ENCODE measurements around the gene SPINT3. TPM values are rescaled to one million over a fixed set of nuclear protein-coding genes. Genes with fewer than 3 reads are reported as not detected.
A peak's percentile ranks its signal among the peaks of the same experiment; 100 is the strongest.

The SPINT3 gene, protein sequence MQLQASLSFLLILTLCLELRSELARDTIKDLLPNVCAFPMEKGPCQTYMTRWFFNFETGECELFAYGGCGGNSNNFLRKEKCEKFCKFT
- not detected in 2 replicates for polyA plus RNA-seq (2014; cell fraction: cytosol; rRNA removed)
- not detected in 2 replicates for polyA plus RNA-seq (2014; cell fraction: nucleus; rRNA removed)

DNA sequence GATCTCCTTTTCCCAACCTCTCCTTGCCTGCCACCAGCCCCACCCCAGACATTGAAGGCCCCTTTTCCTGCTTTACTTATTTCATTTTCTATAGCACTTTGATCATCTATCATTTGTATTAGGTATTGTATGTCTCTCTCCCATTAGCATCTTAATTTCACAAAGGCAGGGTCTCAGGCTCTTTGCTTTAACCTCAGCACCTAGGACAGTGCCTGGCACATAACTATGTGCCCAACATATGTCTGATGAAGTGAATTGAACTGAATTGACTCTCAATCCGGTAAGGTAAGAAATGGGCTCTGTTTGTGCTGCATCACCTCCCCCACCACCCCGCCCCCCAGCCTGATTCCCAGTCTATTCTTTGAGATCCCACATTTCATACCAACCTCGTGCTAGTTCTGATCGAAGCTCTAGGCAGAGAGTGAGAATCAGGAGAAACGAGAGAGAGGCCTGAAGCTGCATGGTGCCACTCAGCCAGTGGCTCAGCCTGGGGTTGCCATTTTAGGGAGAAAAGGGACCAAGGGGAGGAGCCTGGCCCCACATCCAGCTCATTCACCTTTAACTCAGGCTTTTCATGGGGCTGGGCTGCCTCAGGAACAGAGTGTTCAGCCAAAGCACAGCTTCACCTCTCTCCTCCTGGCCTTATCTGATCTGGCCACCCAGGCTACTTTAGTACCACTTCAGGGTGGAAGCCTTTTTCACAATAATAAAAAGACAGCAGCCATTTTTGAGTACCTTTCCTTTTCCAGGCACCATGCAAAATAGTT lies at the start of gene SPINT3:
Gene SPINT3, minus strand, starts transcription at position 476 of the 767 bp plus-strand sequence. Its CDS starts 14 bp downstream, at position 462.
- DNase-seq (ENCODE audit: low spot score) = no peak

DNA sequence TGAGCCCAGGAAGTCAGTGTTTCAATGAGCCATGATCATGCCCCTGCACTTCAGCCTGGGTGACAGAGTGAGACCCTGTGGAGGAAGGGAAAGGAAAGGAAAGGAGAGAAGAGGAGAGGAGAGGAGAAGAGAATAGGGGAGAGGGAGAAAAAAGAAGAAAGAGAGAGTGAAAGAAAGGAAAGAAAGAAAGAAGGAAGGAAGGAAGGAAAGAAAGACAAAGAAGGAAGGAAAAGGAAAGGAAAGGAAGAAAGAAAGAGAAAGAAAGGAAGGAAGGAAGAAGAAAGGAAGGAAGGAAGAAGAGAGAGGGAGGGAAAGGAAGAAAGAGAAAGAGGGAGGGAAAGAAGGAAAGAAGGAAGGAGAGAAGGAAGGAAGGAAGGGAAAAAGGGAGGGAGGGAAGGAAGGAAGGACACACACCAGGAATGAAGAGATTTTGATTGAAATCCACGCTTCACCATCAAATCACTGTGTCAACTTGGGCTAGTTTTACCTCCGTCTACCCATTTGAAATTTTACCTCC lies 49.4 kb upstream of the SPINT3 start:
- DNase-seq (ENCODE audit: low spot score) = no peak

DNA sequence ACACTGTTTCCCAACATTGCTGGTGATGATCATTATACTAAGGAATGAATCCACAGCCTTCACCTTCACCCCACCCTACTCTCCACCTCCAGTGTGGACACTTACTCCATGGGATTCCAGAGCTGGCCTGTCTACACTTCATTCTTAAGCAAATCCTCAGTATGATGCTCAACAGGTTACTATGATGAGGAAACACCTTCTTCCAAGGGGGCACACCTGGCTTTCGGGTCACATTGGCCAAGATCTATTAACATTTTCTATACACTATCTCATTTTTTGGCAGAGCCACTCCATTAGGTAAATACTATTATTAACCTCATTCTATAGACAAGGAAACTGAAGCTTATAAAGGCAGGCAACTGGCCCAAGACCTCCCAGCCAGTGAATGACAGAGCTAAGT lies 39.8 kb upstream of the SPINT3 start:
- no peak for DNase-seq (ENCODE audit: low spot score)

DNA sequence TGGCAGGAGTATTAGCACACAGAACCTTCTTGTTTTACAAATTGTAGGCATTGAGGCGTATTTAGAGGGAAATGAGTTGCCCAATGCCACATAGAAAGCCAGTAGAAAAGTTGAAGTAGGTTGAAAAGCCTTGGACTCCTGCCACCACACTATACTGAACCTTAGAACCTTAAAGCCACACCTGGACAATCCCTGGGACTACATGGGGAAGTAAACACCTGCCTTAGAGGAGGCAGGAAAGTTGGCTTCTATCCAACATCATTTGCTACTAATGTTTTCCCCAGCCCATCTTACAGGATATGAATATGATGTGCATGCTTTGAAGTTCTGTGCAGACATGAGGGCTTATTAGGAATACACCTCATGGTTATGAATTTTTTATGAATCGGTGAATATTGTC lies 37.0 kb upstream of the SPINT3 start:
- DNase-seq (ENCODE audit: low spot score) = no peak

DNA sequence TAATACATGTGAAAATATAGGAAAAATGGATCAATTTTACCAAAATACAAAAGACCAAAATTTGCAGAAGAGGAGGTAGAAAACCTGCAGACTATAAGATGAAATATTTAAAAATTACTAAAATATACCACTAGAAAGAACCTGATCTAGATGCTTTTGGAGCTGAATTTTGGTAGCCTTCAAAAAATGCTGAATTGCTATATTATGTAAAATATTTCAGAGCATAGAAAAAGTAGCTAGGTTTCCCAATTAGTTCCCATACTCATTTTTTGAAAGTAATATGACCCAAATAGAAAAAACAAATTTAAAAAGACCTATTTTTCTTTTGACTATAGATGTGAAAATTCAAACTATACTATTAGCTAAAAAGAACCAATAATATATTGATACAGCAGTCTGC lies 35.3 kb upstream of the SPINT3 start:
- DNase-seq (ENCODE audit: low spot score) = no peak

DNA sequence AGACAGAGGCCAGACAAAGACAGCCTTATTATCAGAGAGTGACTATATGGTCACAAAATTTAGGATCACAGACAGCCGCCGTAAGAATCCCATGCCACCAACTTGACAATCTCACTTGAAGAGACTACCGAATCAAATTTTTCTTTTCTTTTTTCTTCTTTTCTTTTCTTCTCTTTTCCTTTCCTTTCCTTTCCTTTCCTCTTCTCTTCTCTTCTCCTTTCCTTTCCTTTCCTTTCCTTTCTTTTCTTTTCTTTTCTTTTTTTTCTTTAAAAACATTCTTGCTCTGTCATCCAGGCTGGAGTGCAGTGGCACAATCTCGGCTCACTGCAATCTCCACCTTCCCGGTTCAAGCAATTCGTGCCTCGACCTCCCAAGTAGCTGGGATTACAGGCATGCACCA lies 33.0 kb upstream of the SPINT3 start:
- no peak for DNase-seq (ENCODE audit: low spot score)

DNA sequence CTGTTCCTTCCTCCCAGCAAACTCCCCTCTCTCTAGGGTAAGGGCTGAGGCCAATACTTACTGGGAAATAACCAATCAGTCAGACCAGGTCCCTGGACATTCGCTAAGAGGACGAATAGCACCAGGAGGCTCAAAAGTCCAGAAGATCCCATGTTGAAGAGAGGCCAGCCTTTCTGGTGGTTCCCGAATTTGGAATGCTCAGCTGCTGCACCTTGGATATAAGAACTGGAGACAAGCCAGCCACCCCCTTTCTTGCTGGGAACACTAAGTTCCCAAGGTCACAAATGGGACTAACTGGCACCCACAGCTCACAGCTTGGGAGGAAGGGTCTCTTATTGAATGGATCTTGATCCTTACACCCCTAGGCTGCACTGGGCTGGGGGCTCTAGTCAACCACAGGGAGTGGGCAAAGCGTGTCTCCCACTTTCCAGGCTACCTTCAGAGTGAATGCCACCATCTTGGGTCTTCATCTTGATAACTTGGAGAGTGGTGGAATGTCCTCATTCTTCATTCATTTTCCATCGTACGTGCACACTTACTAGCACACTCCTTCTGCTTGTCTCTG lies 31.9 kb upstream of the SPINT3 start, which contains the start of gene EPPIN:
Gene EPPIN, minus strand, starts transcription at position 196 of the 565 bp plus-strand sequence. Its CDS starts 44 bp downstream, at position 152.
- DNase-seq (ENCODE audit: low spot score) = no peak

DNA sequence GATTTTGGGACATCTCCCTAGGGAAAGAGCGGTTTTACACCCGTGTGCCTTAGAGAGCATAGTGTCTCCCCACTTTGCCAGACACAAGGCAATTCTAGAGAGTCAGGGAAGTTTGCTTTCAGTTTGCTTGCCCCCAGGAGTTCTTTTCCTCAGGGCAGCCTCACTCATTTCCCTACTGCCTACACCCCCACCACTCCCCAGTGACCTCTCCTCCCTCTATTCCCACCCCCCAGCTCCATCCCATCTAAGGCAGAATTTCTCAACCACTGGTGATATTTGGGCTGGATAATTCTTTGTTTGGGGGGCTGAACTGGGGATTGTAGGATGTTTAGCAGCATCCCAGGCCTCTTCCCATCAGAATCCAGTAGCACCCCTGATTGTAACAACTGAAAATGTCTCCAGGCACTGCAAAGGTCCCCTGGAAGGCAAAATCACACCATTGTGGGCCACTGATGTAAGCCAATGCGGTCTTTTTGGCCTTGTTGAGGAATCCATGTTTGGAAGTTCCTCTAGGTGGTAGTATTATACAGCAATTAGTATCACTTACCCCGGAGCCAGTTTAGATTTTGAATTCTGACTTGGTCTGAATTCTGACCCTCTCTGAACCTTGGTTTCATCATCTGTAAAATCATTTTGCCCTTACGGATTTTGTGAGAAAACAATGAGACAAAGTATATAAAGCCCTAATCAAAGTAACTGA lies 30.5 kb upstream of the SPINT3 start:
- no peak for DNase-seq (ENCODE audit: low spot score)

DNA sequence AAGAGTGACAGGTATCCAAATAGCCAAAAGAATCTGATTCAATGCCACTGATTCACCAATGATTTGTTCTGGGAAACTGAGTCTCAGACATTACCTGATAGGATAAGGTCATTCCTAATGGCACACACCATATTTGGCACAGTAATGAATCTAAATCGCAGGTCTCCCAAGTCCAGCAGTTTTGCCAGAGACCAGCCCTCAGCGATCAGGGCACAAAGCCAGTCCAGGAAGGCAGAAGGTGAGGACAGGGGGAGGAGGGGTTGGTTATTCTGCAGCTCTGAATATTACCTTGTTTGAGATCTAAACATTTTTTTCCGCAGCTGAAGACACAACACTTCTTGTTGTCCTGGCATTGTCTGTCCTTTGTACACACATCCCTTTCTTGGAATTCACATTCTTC lies 29.9 kb upstream of the SPINT3 start:
- DNase-seq (ENCODE audit: low spot score) = no peak

DNA sequence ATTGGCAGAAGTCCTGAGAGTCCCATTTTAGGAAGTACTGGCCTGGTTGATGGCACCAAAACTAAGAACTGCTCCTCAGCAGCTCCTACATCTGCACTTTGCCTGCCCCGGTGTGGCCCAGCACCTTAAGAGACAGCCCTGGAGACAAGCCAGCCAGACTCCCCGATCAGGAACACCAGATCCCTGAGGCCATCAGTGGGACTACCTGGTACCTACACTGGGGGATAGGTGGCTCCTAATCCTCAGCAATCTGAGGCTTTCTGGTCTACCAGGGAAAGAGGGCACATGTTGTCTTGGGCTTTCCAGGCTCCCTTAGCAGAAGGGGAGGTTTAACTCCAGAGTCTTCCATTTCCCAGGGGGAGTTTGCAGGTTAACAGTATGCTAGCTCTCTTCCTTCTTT lies 24.0 kb upstream of the SPINT3 start, which contains the start of gene WFDC6:
Gene WFDC6, minus strand, starts transcription at position 101 of the 400 bp plus-strand sequence. Its CDS starts 75 bp downstream, at position 26.
- DNase-seq (ENCODE audit: low spot score) = no peak

DNA sequence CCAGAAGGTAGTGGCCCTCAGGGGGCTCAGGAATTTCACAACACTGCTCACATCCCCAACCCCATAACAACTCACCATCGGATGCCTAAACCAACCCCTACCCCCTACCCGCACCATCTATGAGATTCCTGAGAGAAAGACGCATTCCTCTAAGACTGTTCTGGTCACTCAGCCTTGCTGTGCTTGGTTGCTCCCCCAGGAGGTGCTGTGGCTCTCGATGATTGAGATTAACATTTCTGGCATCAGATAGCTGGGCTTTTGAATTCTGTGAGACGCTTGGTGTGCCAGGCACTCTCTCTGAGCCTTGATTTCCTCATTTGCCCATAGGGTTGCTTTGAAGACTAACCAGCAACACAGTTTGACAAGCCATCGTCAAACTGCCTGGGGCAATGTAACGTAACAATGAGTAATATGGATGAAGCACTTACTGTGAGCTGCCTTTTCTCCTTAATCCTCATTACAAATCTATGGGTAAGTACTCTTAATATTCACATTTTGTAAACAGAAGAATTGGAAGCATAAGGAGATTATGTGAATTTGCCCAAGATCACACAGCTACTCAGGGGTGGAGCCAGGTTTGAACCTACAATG lies 22.9 kb upstream of the SPINT3 start:
- DNase-seq (ENCODE audit: low spot score) = no peak

DNA sequence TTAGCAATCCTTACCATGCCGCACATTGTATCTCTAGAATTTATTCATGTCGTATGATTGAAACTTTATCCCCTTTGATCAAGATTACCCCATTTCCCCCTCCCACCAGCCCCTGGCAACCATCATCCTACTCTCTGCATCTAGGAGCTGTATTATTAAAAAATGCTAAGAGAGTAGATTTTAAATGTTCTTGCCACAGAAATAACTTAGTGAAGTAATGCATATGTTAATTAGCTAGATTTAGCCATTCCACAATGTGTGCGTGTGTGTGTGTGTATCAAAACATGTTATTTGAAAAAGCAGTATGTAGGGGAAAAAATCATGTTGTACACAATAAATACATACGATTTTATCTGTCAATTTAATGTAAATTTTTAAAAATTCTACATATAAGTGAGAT lies 11.9 kb upstream of the SPINT3 start:
- DNase-seq (ENCODE audit: low spot score) = no peak

DNA sequence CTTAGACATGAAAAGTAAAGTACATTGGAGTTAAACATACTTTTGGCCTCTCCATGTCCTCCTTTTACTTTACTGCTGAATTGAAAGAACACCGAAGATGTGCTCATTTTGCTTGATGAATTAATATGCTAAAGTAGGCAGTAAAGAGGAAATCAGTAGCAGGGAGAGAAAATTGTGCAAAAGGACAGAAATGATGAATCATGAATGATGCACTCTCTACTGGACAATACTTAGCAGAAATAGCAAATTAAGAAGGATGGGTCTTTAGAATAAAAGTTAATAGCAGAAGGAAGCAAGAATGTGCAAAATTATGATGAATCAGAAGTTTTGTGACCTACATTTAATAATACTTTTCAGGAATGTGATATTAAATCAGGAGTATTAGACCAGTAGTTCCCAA lies 8.4 kb upstream of the SPINT3 start:
- no peak for DNase-seq (ENCODE audit: low spot score)

DNA sequence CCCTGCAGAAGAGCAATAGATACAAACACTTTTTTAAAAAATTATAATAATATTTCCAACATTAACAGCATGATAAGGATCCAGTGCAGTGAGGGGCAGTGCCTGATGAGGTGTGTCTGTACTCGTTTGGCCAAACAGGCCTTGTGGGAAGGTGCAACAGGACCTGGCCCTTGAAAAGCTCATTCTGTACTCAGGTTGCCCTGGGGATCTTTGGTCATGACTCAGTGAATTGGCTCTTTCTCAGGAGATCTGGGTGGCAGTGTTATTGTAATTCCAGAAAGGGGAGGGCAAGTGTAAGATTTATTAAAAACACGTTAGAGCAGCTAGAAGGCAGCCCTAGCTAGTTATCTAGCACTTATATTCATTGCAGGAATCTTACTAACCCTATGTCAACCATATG lies 2.9 kb upstream of the SPINT3 start:
- DNase-seq (ENCODE audit: low spot score) = no peak

DNA sequence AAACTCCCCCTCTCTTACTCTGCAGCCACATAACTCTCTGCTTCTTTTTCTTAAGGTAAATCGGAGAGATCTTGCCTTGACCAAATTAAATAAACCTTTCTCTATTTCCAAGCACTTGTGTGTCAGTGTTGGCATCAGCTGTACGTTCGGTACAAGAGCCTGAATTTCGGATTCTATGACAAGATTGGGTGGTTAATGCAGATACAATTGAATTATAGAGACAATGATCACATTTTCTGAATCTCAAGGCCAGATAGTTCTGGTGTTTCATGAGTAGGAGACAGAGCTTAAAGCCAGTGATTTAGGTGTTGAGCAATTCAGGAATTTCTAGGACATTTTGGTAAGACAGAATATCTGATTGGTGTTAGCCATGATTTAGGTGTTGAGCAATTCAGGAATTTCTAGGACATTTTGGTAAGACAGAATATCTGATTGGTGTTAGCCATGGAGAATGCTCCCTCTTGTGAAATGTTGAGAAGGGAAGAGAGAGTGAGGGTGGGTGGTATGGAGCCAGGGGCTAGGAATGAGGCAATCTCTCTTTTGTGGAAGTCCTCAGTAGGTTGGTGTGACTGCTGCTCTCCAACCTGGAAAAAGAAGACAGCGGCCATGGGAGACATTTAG lies 5.1 kb downstream of the SPINT3 start:
- peak; percentile 60 for DNase-seq (ENCODE audit: low spot score)

DNA sequence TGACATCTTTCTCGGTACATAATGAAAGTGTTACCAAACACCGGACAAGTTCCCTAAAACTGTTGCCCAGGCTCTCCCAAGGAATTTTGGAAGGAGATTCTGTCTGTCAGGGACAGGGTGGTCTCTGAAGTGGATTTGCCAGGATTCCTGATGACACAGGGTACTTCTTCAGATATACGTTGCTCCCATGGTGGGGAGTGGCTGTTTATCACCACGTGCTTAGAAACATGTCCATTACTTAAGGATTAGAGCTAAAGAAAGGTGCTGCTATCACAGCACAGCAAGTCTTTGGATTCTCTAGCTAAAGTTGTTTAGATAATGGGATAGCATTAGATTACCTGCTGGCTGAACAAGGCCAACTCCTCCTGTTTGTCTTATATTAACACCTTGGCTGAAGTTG lies 6.3 kb downstream of the SPINT3 start:
- no peak for DNase-seq (ENCODE audit: low spot score)

DNA sequence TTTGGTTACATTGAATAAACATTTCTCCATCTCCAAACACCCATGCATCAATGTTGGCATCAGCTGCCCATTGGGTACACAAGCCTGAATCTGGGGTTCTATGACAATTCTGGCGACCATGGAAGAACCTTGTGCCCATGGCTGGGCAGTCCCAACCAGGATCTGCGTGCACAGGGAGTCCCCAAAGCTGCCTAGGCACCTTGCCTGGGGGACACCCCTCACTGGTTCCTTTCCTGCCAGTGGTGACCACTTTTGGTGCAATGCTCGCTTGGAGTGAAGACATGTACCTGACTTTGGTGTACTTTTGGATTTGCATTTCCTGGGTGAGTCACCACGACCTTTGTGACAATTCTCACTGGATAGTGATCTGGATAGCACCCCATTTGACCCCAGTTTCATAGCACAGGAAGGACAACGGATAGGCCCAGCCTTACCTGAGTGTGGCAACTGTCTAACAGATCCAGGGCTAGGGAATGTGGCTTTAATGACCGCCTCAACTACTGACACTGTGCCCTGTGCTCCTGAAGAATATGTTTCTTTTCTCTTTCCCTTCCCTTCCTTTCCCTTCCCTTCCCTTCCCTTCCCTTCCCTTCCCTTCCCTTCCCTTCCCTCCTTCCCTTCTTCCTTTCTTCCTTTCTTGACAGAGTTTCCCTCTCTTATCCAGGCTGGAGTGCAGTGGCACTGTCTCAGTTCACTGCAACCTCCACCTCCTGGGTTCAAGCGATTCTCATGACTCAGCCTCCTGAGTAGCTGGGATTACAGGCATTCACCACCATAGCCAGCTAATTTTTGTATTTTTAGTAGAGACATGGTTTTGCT lies 7.1 kb downstream of the SPINT3 start:
- DNase-seq (ENCODE audit: low spot score) = no peak

DNA sequence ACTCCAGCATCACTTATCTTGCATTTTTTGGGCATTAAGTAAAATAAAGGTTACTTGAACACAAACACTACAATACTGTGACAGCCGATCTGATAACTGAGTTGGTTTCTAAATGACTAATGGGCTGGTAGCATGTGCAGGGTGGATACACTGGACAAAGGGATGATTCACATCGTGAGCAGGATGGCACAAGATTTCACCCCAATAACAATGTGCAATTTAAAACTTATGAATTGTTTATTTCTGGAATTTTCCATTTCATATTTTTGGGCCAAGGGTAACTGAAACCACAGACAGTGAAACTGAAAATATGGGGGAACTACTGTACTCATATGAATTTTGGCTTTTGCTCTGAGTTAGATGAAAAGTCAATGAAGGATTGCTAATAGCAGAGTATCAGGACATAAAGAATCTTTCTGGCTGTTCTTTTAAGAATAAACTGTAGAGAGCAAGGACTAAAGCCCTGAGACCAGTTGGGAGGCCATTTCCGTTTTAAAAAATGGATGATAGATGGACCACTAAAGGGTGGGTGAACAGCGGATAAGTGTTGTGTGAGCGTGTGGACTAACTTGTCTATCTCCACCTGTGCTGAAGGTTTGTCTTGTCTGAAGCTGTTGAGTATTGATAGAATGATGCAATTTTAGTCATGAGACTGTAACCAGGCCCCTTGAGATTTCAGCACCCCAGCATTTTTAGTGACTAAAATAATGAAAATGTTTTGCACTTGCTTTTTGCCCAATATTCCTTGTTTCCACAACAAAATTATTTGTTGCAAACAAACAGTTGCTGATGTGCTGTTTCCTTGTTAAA lies 8.2 kb downstream of the SPINT3 start:
- no peak for DNase-seq (ENCODE audit: low spot score)

DNA sequence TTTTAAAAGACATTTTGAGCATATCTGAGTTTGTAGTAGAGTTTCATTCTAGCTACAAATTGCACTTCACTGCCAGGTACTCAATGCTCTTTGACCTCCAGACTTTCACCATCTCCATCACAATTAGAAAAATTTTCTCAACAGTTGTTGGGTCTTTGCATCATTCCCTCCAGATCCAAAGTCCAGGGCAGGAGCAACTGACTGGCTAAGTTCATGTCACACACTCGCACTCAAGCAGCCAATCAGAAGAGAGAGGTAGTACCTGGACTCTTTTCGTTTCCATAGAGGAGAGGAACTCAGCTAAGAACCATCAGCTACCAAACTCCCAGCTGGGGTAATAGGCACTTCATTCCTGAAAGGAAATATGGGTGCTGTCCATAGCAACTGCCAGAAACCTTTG lies 9.0 kb downstream of the SPINT3 start:
- DNase-seq (ENCODE audit: low spot score) = no peak
